Panc1 (cell line): ENCODE results near the gene RMND5A. TPM values are rescaled to one million over a fixed set of nuclear protein-coding genes. Genes with fewer than 3 reads are reported as not detected.
"Not testable (repeated sequence)": the region's sequence is repeated elsewhere in the genome, so short reads cannot be mapped to it uniquely, and the experiment has no call there.

Experiments used
- ATAC-seq: fragments of 200-7000 bp; cut with Tn5 transposase; 2 replicates; pipeline ENCODE4 v1.9.1; 2020; ENCODE audit warnings: mild to moderate bottlenecking, moderate library complexity
- BruUV-seq: library from RNA; stranded (reverse); fragments of 400-500 nt; replicated peaks from 2 replicates; lab custom pipeline; 2021; lab: Mats Ljungman, UMichigan
- CTCF ChIA-PET: fragments of 300-600 bp; sonication (Branson Sonifier 250); formaldehyde crosslinking; loops from one replicate; lab custom pipeline; 2022; ENCODE audit warnings: antibody characterized with exemption; lab: Charles Lee
- POLR2A ChIA-PET: fragments of 300-600 bp; sonication (Branson Sonifier 250); formaldehyde crosslinking; loops from one replicate; lab custom pipeline; 2022; ENCODE audit warnings: antibody characterized with exemption; lab: Charles Lee
- DNase-seq: peaks from one replicate; pipeline ENCODE4 v3.0.0-alpha.2; 2010; ENCODE audit warnings: low read depth, low spot score
- H3K27ac ChIP-seq: 2 replicates; pipeline ENCODE4 v1.5.1; 2011; ENCODE audit warnings: mild to moderate bottlenecking, low read length, inconsistent platforms
- H3K27me3 ChIP-seq: fragments of 200-500 bp; sonication (Bioruptor generic); 2 replicates; pipeline ENCODE4 v1.6.0; 2014; ENCODE audit warnings: low read length, inconsistent platforms; ENCODE audit not compliant: control insufficient read depth, insufficient read depth
- H3K36me3 ChIP-seq: fragments of 200-500 bp; sonication (Bioruptor generic); 2 replicates; pipeline ENCODE4 v1.5.1; 2014; ENCODE audit warnings: inconsistent platforms, mild to moderate bottlenecking, low read length, moderate library complexity; ENCODE audit not compliant: control insufficient read depth, insufficient read depth
- H3K4me1 ChIP-seq: 2 replicates; pipeline ENCODE4 v1.5.1; 2011; ENCODE audit warnings: inconsistent platforms, mild to moderate bottlenecking, low read length, moderate library complexity; ENCODE audit not compliant: control insufficient read depth, insufficient read depth
- H3K4me3 ChIP-seq, 2 experiments: 2 replicates each; pipeline ENCODE4 v1.5.1; 2011 to 2012; ENCODE audit warnings: low read depth in 2 of 2, low read length in 2 of 2, mild to moderate bottlenecking in 2 of 2, inconsistent platforms in 1 of 2, moderate library complexity in 1 of 2
- H3K9me3 ChIP-seq: fragments of 200-500 bp; sonication (Bioruptor generic); 2 replicates; pipeline ENCODE4 v1.5.1; 2014; ENCODE audit warnings: low read depth, mild to moderate bottlenecking, inconsistent platforms, low read length, moderate library complexity; ENCODE audit not compliant: control insufficient read depth, insufficient read depth
- in situ Hi-C: cut with HindIII; loops from 2 replicates; pipeline ENCODE4 v1.10.0; 2016; ENCODE audit warnings: low sequenced_read_pairs, low pct_unique_long_range_greater_than_20kb
- intact Hi-C: fragments of 100-400 bp; cut with micrococcal nuclease; formaldehyde crosslinking; loops from one replicate; pipeline ENCODE4 v1.10.0; 2022; ENCODE audit not compliant: unreplicated experiment
- total RNA-seq: library from RNA; stranded (reverse); gene quantifications from one replicate; pipeline ENCODE4 v1.2.1, GENCODE V29; 2021; ENCODE audit not compliant: unreplicated experiment

The RMND5A gene
- total RNA-seq, 1 experiment from 2014 or later, result 42.8 TPM

DNA sequence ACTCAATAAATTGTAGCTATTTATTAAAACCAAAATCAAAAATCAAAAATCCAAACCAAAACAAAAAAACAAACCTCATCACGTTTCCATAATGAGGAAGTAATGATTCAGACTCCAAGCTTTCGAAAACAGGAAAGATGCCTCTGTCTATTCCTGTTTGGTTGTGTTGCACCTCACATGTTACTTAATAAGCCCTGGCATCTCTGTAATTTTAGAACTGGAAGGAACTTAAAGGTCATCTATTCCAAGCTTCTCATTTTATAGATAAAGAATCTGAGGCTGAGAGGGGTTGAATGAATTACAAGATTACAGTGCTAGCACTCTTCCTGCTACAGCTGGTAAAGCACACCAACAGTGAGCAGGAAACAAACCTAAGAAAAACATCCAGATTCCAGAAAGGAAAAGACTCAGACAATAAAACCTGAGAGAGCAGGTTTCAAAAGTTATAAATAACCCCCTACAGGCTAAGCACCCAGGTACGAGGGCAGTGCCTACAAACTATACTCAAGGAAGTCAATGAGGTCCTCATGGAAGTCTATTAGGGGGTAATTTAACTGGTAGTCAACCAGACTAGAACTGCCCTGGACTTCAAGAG, 5.4 kb upstream of the RMND5A start:
- DNase-seq, in situ Hi-C loops, CTCF ChIA-PET, H3K36me3 ChIP-seq, intact Hi-C loops, H3K4me1 ChIP-seq, H3K4me3 ChIP-seq, ATAC-seq, BruUV-seq, H3K9me3 ChIP-seq, POLR2A ChIA-PET, H3K27me3 ChIP-seq: not testable (repeated sequence)
- H3K27ac ChIP-seq, result peak overlapping the region; percentile 29; the same call in 1 of the 2 replicates

DNA sequence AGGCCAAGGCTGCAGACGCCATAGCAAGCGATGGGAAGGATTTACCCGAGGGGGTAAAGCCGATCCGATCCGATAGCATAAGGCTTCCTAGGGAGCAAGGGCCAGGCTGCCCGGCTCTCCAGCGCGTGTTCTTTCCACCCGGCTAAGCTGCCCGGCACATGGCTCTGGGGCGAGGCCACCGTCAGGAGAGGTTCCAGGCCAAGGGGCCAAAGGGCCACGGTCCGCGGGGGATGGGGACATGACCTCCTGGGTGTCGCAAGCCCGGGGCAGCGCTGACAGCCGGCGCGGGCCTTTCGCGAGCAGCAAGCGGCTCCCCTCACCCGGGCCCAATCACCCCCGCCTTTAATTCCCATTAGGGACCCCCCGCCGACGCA, 841 bp upstream of the RMND5A start:
- DNase-seq, CTCF ChIA-PET, H3K9me3 ChIP-seq, H3K4me1 ChIP-seq, POLR2A ChIA-PET, H3K27ac ChIP-seq, H3K27me3 ChIP-seq, BruUV-seq, intact Hi-C loops, in situ Hi-C loops, H3K36me3 ChIP-seq: not testable (repeated sequence)
- ATAC-seq, result peak; percentile 47
- H3K4me3 ChIP-seq, result peak overlapping the region; percentile 47 to 53

DNA sequence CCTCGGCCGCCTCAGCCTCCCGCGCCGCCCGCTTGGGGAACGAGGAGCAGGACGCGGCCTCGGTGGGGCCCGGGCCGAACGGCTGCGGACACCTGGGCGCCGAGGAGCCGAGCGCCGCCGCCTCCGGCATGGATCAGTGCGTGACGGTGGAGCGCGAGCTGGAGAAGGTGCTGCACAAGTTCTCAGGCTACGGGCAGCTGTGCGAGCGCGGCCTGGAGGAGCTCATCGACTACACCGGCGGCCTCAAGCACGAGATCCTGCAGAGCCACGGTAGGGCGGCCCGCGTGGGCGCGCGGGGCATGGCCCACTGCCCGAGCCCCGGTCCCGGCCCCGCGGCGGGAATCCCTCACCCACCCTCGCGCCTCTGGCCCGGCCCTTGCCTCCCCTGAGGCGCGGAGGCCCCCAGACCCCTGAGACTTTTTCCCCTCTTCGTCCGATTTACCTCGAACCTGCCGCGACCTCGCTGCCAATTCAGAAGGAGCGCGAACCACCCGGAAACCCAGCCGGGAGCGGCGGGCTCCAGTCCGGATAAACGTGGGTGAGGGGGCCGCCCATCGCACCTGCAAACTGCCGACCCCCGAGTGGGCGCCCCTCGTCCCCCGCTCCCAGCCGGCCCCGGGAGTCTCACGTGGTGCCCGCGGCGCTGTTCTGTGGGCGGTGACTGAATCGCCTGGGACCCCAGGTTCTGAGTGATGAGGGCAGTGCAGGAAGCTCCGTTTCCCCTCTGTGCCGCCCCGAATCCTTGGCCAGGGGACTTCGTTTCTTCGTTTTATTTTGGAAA, 639 bp downstream of the RMND5A start:
- H3K4me1 ChIP-seq, H3K9me3 ChIP-seq, CTCF ChIA-PET, POLR2A ChIA-PET, H3K36me3 ChIP-seq, H3K27me3 ChIP-seq, in situ Hi-C loops, intact Hi-C loops, DNase-seq, BruUV-seq: not testable (repeated sequence)
- H3K27ac ChIP-seq, result peak overlapping the region; percentile 70; the same call in 1 of the 2 replicates
- peak overlapping the region; percentile 53 to 64 for H3K4me3 ChIP-seq
- peak; percentile 50 for ATAC-seq

DNA sequence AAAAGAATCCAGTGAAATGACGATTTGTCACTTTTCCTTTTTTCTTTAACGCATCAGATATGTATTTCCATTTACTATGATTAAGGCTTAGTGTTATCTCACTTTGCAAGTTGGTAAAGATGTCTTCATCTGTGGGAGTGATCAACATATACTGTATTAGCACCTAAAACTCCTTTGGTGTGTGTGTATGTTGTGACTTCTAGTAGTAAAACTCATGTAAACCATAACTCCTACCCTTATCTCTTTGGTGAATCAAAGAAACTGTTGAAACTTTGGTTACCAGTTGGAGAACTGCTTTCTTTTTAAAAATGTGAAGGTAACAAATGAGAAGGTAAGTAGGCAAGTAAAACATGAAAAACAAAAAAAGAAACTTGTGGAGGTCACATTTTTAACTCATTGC, 5.6 kb downstream of the RMND5A start:
- in situ Hi-C loops, result not testable (repeated sequence)

DNA sequence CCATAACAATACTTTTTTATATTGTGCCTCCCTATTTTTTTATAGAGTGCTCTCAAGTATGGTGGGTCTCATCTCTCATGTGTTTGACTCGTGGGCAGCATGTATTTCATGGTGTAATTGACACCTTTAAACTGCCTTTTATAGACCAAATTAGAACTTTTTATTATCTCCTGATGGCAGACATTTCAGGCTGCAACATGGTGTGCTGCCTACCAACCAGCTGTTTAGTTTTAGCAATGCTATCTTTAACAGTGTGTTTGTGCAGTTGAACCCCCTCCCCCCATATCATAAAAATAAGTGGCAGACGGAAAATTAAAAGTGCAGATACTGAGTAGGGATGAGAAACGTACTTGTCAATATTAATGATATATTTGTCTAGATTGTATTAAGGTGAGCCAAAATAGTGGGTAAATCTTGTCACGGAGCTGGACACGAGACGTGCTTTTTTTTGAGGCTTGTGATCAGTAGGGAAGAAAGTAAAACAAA, 12.0 kb downstream of the RMND5A start:
- DNase-seq, H3K36me3 ChIP-seq, H3K27me3 ChIP-seq, H3K4me1 ChIP-seq, CTCF ChIA-PET, H3K27ac ChIP-seq, intact Hi-C loops, H3K9me3 ChIP-seq, in situ Hi-C loops, ATAC-seq, BruUV-seq, POLR2A ChIA-PET, H3K4me3 ChIP-seq: not testable (repeated sequence)

More for the DNA sequence above, 5.6 kb downstream of the RMND5A start:
- H3K4me1 ChIP-seq, H3K9me3 ChIP-seq, intact Hi-C loops, H3K27me3 ChIP-seq, H3K4me3 ChIP-seq, ATAC-seq, POLR2A ChIA-PET, DNase-seq, H3K27ac ChIP-seq, BruUV-seq, H3K36me3 ChIP-seq, CTCF ChIA-PET: not testable (repeated sequence)

DNA sequence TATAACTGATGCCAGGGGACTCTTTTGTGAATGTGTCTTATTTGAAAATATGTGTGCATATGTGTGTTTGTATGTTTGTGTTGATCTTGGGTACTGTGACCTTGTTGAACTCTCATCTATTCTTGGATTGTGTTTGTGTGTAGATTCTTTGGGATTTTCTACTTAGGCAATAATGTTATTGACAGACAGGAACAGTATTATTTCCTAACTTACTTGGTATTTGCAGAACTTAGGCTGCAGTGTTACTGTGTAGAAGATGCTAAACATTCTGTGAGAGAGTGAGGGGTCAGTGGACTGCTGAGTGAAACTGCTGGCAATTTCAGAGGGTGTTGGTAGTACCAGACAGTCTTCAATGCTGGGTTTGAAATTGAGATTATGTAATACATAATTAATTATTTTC, 12.7 kb downstream of the RMND5A start:
- H3K27ac ChIP-seq, in situ Hi-C loops, BruUV-seq, intact Hi-C loops, ATAC-seq, H3K9me3 ChIP-seq, H3K27me3 ChIP-seq, H3K36me3 ChIP-seq, POLR2A ChIA-PET, CTCF ChIA-PET, DNase-seq, H3K4me1 ChIP-seq, H3K4me3 ChIP-seq: not testable (repeated sequence)

GRCh38 chr2:86733528-86733927, 13.4 kb downstream of the RMND5A start:
- H3K4me3 ChIP-seq, H3K27ac ChIP-seq, DNase-seq, H3K4me1 ChIP-seq, BruUV-seq, POLR2A ChIA-PET, CTCF ChIA-PET, ATAC-seq, H3K27me3 ChIP-seq, H3K9me3 ChIP-seq, in situ Hi-C loops, intact Hi-C loops, H3K36me3 ChIP-seq: not testable (repeated sequence)
